AG04449 (cell line): ENCODE results near the gene EPS8.

Experiments
- CTCF ChIA-PET: fragments of 350-600 bp; formaldehyde crosslinking; extraction: SDS; loops from one replicate; lab custom pipeline; 2021; ENCODE audit warnings: antibody characterized with exemption; lab: Yijun Ruan, JAX
- POLR2A ChIA-PET: fragments of 400-600, 350-600 bp; formaldehyde crosslinking; extraction: SDS; loops from one replicate; lab custom pipeline; 2020; ENCODE audit warnings: antibody characterized with exemption, inconsistent platforms; lab: Yijun Ruan, JAX
- DNase-seq: peaks from one replicate; pipeline ENCODE4 v3.0.0-alpha.2; 2010; ENCODE audit warnings: low read depth, low spot score
- H3K4me3 ChIP-seq: 2 replicates; pipeline ENCODE4 v1.5.1; 2011; ENCODE audit warnings: low read depth, mild to moderate bottlenecking, control low read depth, low read length
- TF ChIP-seq, protein P1 (sequence below): IDR thresholded peaks from one replicate; pipeline ENCODE4 v1.5.1; 2011; ENCODE audit warnings: mild to moderate bottlenecking, moderate library complexity, low read length, control low read depth, inconsistent platforms; ENCODE audit not compliant: insufficient read depth; ENCODE audit errors: missing control alignments

EPS8 gene

GRCh38 chr12:15600223-15600935, 188.8 kb downstream of the EPS8 start:
- CTCF ChIA-PET = no interaction called here

DNA sequence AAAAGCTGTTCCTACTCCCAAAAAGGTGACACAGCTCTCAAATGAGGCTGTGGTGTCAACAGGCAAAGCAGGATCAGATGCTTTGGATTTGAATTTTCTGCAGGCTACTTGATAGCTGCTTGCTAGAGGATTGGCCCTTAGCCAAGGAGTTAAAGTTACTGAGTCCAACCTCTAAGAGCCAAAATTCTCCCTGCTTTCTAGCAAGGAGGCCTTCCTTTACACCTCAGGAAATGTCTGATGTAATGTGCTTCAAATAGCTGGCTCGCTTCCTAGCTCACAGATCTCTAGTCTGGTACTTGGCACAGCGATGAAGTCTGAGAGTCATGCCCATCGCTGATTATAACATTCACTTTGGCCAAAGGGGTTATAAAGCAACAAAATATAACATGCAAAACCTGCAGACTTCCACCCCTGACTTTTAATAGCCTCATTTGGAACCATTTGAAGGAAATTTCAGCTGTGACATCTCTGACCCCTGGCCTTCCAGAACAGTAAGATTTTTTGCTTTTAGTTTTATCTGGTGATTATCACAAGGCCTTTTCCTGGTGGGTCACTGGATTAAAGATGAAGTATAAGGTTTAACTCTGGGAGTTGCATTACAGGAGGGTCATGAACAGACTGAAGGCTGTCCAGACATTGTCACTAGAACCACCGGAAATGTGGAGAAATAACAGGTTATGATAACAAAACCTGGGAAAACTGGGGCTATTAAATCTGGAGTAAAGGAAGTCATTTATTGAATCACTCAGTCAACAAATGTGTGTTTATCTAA, 189.7 kb downstream of the EPS8 start:
- POLR2A ChIA-PET = no interaction called here
- TF ChIP-seq, protein P1, sequence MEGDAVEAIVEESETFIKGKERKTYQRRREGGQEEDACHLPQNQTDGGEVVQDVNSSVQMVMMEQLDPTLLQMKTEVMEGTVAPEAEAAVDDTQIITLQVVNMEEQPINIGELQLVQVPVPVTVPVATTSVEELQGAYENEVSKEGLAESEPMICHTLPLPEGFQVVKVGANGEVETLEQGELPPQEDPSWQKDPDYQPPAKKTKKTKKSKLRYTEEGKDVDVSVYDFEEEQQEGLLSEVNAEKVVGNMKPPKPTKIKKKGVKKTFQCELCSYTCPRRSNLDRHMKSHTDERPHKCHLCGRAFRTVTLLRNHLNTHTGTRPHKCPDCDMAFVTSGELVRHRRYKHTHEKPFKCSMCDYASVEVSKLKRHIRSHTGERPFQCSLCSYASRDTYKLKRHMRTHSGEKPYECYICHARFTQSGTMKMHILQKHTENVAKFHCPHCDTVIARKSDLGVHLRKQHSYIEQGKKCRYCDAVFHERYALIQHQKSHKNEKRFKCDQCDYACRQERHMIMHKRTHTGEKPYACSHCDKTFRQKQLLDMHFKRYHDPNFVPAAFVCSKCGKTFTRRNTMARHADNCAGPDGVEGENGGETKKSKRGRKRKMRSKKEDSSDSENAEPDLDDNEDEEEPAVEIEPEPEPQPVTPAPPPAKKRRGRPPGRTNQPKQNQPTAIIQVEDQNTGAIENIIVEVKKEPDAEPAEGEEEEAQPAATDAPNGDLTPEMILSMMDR = no peak
- H3K4me3 ChIP-seq = no peak overlapping the region
- no peak for DNase-seq
- CTCF ChIA-PET = interaction anchor here (0.9 to 1.3 kb wide), 5 partner anchors 9 to 249 kb away, joined by 3 to 6 read pairs (median 3); no protein-coding TSS in a partner anchor

More at GRCh38 chr12:15600223-15600935, 188.8 kb downstream of the EPS8 start:
- no peak overlapping the region for H3K4me3 ChIP-seq
- TF ChIP-seq, protein P1 = no peak
- POLR2A ChIA-PET = no interaction called here
- no peak for DNase-seq

DNA sequence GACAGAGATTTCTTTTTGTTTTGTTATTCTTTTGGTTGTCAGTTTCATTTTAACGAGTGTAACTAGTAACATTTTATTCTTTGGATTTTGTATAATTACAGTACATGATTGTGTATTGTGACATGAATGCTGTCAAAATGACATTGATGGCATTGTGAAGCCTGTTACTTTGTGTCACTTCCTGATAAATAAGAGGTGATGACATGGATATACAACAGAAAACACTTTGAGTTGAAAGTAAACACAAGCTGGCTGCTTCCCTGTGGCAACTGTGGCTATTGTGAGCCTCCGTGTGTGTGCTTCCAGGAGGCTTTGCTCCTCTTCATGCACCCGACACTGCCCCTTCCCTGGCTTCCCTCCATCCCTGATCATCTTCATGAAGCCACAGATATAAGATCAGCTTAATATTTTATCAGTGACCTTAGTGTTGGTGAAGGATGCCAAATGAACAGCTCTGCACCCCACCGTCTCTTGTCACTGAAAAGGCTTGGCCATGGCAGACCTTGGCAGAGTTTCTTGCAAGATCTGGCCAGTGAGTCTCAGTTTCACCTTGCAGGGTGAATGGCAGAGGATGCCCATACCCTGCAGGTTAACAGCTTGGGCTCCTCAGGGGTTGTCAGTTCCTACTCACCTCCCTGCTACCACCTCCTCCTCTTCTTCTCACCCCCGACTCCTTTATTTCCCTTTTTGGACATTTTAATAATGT, 191.9 kb downstream of the EPS8 start:
- TF ChIP-seq, protein P1 = no peak
- DNase-seq = no peak
- CTCF ChIA-PET = interaction anchor here (1.0 to 1.5 kb wide), 5 partner anchors 9 to 260 kb away, joined by 3 to 5 read pairs (median 4); no protein-coding TSS in a partner anchor
- H3K4me3 ChIP-seq = no peak overlapping the region
- POLR2A ChIA-PET = no interaction called here

DNA sequence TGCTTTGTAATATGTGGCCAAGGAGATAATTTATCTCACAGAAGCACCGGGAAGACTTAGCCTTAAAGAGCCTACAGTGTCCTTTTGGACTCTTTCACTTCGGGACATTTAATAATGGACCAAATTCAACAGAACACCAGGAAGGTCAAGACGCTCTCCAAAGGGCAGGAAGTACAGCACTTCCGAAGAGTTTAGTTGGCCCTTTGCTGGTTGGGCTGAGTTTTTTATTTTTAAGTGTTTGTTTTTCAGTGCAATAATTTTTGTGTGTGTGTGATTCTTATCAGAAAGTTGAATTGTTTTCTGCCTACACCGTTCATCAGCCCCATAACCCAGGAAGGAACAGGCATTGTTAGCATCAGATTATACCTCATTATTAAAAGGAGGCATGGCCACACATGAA, 193.0 kb downstream of the EPS8 start:
- no peak overlapping the region for H3K4me3 ChIP-seq
- TF ChIP-seq, protein P1 = no peak
- DNase-seq = no peak
- ChIA-PET POLR2A (no interaction called here), CTCF (interaction anchor here (1.0 to 1.3 kb wide), 2 partner anchors 11 to 64 kb away, joined by 4 read pairs; no protein-coding TSS in a partner anchor)

DNA sequence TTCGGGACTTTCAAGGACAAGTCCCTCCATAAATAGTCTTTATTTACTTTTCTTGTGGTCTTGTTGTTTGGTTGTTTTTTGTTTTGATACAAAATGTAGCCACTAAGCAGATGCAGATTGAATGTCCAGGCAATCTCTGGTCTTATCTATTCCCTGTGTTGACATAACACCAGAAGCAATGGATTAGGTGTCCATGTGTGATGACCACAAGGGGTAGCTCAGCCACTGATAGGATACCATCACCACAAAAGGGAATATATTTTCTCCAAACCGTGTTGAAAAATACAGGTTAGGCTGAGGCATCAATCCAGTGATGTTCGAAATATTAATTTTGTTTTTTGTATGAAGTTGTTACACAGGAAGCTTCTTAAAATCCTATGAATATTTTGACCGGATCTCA, 196.3 kb downstream of the EPS8 start:
- H3K4me3 ChIP-seq = no peak overlapping the region
- no peak for DNase-seq
- TF ChIP-seq, protein P1 = no peak
- POLR2A ChIA-PET = no interaction called here
- CTCF ChIA-PET = interaction anchor here (1.2 to 14.0 kb wide), 4 partner anchors 178 to 308 kb away, joined by 3 to 393 read pairs (median 4); no protein-coding TSS in a partner anchor
